ENCODE data around the gene CCDC54. TPM values are rescaled to one million over a fixed set of nuclear protein-coding genes. Genes with fewer than 3 reads are reported as not detected.

Gene CCDC54
- total RNA-seq = not detected

GRCh38 chr3:107377151-107377550 lies at the start of gene CCDC54:
TSS of gene CCDC54 (plus strand) at chr3:107377439. CDS start at chr3:107377588, 149 bp downstream.

Other genes with a start within 250 kb of the CCDC54 start
- gene BBX, start 145.5 kb downstream of the CCDC54 start, total RNA-seq = 33.9 TPM